Activated CD4-positive, alpha-beta T cell treated with anti-CD3 and anti-CD28 coated beads for 24 hours (primary cell): ENCODE data around the gene FAM163B.

Source experiments
- DNase-seq, 2 donors: peaks; one replicate each; pipeline ENCODE4 v3.0.0-alpha.2; 2020; ENCODE audit warnings: low read depth in 2 of 2

Gene FAM163B

GRCh38 chr9:133582501-133583045 lies 26.6 kb downstream of the FAM163B start:
- no peak for DNase-seq

GRCh38 chr9:133581513-133582343 lies 27.5 kb downstream of the FAM163B start:
- no peak for DNase-seq

- no peak for DNase-seq
Measured at GRCh38 chr9:133581011-133581410, 28.2 kb downstream of the FAM163B start.

GRCh38 chr9:133580419-133580738 lies 28.8 kb downstream of the FAM163B start:
- DNase-seq: no peak

GRCh38 chr9:133579601-133580418 lies 29.4 kb downstream of the FAM163B start:
- DNase-seq: no peak

- DNase-seq: no peak
Measured at GRCh38 chr9:133578524-133579441, 30.4 kb downstream of the FAM163B start.

- DNase-seq: no peak
Measured at GRCh38 chr9:133577737-133578112, 31.5 kb downstream of the FAM163B start.

- DNase-seq: no peak
Measured at GRCh38 chr9:133576875-133577736, 32.1 kb downstream of the FAM163B start.

GRCh38 chr9:133576031-133576874 lies 32.9 kb downstream of the FAM163B start:
- no peak for DNase-seq

GRCh38 chr9:133575186-133576030 lies 33.8 kb downstream of the FAM163B start:
- no peak for DNase-seq

GRCh38 chr9:133574771-133575170 lies 34.4 kb downstream of the FAM163B start:
- DNase-seq: no peak

GRCh38 chr9:133573791-133574515 lies 35.2 kb downstream of the FAM163B start:
- DNase-seq: no peak

GRCh38 chr9:133572821-133573361 lies 36.3 kb downstream of the FAM163B start:
- DNase-seq: no peak

- no peak for DNase-seq
Measured at GRCh38 chr9:133571896-133572595, 37.1 kb downstream of the FAM163B start.

GRCh38 chr9:133571391-133571890 lies 37.7 kb downstream of the FAM163B start:
- no peak for DNase-seq

GRCh38 chr9:133570691-133571080 lies 38.5 kb downstream of the FAM163B start:
- no peak for DNase-seq
